ENCODE results near the gene BGN.

BGN gene

DNA sequence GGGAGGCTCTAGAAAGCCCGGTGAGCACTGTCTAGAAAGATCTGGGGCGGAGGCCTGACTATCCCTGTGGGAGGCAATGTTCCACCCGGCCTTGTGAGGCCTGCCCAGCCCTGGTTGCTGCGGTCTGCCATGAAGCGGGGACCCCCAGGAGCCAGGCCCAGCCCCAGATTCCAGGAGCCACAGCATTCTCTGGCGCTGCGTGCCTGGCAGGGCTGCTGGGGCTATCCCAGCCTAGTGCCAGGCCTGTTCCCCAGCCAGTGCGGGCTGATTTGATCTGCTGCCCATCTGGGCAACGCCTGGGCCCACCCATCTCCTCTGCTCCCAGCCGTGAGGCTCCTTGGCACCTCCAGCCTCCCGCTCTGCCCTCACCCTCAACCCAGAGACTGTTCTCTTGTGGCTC, 42.3 kb downstream of the BGN start:
- no peak for DNase-seq

DNA sequence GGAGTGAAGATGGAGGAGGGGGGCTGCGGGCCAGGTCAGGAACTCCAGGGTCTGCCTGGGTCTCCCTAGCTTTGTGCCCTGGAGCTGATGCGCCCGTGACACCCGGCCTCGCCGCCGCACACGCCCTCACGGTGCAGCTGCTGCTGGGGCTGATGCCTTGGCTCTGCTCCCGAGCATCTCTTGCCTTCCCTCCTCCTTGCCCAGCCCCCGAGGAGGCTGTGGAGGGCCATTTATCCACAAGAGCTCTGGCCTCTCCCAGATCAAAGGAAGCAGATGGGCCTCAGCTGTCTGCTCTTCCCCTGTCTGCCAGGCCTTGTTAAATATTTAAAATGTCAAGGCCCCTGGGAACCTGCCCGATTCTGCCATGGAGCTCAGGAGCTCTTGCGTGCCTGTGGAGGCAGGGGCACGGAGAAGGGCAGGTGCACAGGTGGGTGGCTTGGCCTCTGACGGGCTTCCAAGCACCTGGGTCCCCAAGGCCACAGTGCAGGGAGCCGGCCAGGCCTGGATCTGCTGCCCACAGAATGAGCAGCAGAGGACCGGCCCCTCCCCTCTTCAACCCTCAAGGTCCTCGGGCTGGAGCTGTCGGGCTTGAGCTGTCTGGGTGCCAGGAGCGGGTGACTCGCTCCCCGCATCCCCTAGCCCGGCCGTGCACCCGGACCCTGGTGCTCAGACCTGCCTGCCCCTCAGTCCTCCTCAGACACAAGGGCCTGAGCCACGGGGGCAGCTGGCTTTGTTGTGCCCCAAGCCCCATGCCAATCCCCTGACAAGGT, 42.9 kb downstream of the BGN start:
- DNase-seq, result no peak

DNA sequence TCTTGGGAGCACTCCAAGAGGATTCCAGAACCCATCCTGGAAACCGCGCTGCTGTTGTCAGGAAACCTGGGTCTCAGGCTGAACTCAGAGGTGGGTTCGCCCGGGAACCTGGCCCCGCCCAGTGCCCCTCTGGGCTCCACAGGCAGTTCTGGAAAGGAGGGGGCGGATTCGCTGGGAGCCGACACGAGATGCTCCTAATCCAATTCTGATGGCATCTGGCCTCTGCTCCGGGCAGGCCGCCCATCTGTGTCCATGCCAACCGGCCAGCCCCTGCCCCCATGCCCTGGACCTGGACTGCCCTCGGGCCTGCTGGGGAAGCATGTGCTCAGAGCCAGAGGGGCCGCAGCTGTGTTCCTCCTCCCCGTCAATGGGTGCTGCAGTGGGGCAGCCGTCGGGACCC, 43.6 kb downstream of the BGN start:
- no peak for DNase-seq

DNA sequence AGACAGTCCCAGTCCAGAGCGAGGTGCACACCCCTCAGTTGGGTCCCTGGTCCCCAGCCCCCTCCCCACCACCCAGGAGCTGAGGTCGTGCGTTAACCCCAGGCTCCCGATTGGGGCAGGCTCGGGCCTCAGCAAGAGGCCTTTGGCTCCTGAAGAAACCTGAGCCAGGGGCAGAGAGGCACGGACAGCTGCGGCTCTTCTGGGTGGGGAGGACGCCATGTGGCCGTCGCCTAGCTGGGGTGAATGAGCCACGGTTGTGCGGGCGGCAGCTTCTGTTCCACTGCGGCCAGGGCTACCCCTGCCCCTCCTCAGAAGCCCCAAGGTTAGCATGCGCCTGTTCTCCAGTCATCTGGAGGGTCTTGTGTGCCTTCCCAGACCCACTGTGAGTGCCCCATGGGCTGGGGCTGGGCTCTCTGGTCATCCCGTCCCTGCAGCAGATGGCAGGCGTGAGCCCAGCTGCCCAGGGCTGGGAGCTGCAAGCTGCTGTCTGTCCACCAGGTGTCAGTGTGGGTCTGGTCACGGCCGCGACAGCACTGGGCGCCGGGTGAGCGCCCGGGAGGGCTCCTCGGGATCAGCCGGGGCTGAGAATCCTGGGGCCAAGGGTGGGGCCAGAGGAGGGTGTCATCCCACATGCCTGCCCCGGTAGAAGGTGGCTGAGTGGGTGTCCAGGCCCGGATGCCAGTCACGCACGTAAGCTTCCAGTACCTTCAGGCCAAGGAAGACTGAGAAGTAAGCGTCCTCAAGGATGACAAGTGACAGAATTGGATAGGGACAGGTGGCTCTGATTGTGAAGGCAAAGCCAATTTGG, 44.6 kb downstream of the BGN start:
- DNase-seq, result peak; percentile 18 to 26

DNA sequence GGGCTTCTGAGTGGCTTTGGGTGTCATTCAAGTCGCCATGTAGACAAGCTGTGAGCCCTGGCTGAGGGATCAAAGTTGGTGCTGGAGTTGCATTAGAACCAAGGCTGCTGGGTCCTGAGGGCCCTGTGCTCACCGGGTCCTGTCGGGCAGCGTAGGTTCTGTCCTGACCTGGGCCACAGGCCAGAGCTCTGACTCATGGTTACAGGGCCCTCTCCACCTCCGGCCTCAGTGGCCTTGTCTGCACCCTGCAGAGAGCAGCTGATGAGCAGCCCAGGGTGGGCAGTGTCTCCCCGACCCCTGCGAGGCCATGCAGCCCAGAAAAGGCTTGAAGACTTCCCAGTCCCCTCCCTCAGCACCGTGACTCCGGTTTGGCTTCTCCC, 45.2 kb downstream of the BGN start:
- DNase-seq, result no peak

DNA sequence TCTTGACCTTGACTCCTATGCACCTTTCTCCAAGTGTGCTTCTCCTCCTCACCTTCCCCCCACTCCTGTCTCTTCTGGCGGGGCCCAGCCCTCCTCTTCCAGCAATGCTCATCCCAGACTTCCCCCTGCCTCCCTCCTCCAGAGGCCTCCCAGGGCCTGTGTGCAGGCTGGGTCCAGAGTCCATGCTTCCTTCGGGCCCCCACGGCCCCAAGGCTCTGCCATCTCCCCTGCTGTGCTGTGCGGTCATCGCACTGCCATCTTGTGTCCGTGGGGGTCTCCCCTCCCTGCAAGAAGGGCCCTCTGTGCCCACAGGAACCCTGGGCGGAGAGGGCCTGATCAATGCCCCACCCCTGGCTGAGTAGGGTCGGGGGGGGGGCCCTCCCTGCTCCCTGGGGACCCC, 49.9 kb downstream of the BGN start:
- DNase-seq, result no peak

DNA sequence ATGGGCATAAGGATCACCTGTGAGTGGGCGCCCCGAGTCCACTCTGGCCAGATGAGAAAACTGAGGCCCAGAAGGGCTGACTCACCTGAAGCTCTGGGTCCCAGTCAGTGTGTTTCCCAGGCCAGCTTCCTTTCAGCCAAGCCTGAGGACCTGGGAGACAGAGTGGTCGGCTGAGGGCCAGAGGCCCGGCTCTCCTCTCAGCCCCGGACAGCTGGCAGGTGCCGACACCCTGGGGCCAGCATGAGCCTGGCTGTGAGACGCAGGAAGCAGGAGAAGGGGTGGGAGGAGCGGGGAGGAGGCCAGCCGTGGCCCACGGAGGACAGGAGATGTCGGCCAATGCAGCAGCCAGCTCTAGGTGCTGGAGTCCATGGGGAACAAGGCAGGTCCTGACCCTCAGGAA, 51.6 kb downstream of the BGN start:
- DNase-seq, result no peak

DNA sequence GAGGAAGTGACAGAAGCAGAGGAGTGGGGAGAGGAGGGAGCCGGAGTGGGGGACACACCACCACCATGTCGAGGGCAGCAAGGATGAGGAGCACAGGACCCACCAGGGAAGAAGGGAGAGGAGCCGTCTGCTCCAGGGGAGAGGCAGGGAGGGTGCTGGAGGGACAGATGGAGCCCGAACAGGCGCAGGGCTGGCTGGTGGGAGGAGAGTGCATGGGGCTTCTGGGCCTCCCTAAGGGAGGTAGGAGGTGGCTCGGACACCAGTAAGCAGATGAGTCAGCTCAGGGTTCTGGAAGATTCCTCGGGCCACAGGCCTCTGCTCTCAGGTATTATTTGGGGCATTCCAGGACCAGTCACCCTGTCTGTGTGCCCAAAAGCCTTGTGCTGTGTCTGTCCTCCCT, 52.4 kb downstream of the BGN start:
- no peak for DNase-seq

DNA sequence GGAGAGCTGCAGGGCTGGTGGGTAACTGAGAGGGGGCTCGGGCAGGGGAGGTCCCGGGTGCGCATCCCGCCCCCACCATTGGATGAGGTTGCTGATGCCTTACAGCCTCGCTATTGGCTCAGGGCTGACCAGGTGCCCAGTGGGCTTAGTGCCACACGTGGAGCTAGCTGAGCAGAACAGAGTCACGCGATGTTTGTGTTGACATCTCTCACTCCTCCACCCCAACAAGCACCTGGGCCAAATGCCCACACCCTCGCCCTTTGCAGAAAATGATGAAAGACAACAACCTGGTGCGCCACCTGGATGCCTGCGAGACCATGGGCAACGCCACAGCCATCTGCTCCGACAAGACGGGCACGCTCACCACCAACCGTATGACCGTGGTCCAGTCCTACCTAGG, 54.5 kb downstream of the BGN start:
- no peak for DNase-seq

DNA sequence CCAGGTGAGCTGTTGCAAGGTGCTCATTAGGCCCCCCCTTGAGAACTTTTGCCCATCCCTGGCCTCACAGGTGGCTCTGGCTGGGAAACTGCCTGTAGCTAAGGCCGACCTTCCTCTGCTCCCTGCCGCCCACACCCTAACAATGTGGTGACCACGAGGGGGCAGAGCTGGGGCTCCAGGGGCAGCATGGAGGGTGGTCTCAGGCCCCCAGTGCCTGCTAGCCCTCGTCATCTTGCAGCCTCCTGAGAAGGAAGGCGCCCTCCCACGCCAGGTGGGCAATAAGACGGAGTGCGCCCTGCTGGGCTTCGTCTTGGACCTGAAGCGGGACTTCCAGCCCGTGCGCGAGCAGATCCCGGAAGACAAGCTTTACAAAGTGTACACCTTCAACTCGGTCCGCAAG, 55.0 kb downstream of the BGN start:
- DNase-seq, result no peak

DNA sequence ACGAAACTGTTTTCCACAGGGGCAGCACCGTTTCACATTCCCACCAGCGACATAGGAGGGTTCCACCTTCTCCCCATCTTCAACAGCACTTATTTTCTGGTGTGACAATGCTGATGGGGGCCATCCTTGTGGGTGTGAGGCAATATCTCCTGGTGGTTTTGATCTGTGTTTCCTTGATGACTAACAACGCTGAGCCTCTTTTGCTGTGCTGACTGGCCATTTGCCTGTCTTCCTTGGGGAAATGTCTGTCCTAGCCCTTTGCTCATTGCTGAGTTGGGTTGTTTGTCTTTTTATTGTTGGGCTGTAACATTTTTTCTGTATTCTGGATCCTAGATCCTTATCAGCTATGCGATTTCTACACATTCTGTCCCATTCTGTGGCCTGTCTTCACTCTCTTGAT, 56.4 kb downstream of the BGN start:
- no peak for DNase-seq

DNA sequence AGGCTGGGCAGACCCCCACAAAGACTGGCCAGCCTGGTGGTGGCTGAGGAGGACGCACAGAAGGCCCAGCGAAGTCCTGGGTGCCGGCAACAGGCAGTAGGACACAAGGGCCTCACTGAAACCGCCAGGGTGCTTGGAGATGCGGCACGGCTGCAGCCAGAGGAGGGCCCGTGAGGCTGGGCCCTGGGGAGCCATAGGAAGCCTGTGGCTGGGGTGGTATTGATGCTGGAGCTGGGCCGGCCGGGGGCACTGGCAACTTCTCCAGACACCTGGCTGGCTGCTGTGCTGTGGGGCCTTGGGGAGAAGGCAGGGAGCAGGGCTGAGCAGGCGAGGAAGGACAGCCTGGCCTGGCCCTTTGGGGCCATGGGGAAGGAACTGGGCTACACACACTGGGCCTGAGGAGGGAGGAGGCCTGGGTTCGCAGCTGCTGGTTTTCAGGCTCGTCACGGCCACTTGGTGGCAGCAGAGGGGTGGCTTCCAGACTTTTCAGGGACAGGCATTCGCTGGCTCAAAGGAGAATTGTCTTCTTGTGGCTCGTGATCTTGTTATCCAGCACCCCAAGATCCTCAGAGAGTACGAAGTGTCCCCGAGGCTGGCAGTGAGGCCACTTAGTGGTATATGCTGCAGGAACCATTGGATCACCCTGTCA, 59.9 kb downstream of the BGN start:
- peak; percentile 17 to 23 for DNase-seq

DNA sequence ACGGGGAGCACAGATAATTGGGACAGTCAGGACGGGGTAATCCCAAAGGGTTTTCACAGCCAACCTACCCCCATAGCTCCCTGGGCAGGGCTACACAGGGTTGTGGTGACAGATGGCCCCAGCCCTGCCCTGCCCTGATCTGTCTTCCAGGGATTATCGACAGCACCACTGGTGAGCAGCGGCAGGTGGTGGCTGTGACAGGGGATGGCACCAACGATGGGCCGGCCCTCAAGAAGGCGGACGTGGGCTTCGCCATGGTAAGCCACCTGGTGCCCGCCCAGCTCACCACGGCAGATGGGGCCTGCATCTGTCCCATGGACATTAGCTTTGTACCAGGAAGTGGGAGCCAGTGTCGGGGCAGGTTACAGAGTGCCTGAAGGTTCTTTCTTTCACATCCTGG, 62.0 kb downstream of the BGN start:
- no peak for DNase-seq

DNA sequence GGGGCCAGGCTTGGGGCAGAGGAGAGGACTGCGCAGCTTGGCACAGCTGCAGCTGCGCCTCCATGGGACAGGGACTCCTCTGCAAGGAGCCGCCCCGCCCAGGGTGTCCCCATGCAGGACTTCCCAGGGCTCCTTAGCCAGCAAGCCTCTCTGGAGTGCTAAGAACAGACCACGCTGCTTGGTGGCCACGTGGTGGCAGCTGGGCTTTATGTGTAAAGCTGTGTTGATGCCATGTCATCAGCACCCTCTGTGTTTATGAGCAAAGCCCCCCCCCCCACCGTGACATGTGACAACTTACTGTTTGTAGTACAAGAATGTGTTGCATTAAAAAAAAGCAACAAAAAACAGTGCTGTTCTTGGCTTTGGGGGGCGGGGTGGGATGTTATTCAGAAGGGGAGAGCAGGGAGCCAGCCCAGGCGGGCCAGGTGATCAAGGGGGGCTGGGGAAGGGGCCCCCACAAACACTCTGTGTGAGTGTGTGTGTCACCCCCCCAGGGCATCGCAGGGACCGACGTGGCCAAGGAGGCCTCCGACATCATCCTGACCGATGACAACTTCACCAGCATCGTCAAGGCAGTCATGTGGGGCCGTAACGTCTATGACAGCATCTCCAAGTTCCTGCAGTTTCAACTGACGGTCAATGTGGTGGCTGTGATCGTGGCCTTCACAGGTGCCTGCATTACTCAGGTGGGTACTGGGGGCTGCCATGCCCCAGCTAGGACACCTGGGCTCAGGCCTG, 63.0 kb downstream of the BGN start:
- DNase-seq, result no peak
